Keratinocyte (primary cell): ENCODE data around the gene BBS1.

Experiments used
- CTCF ChIP-seq, 3 experiments: IDR thresholded peaks in 1 of 3; conservative IDR thresholded peaks in 1 of 3; optimal IDR thresholded peaks in 1 of 3; 2 replicates in 2 of 3; 3 replicates in 1 of 3; pipeline versions ENCODE3 to v1.5.1; 2011; ENCODE audit warnings: low read length in 3 of 3, mild to moderate bottlenecking in 3 of 3, moderate library complexity in 2 of 3, control low read depth in 1 of 3, inconsistent platforms in 1 of 3; ENCODE audit not compliant: insufficient read depth in 2 of 3; ENCODE audit errors: extremely low read depth in 1 of 3
- EZH2 ChIP-seq: IDR thresholded peaks from one replicate; pipeline ENCODE4 v1.6.1; 2012; ENCODE audit warnings: inconsistent platforms, mild to moderate bottlenecking, low read length, moderate library complexity

GRCh38 chr11:66484806-66485380 lies 25.5 kb upstream of the BBS1 start:
- TF ChIP-seq CTCF (optimal IDR thresholded peaks at IDR 0.05 in 1 of 3, IDR thresholded peaks at IDR 0.05 in 1 of 3, conservative IDR thresholded peaks at IDR 0.05 in 1 of 3; ENCODE audit: extremely low read depth in 1 of 3, insufficient read depth in 2 of 3, low read length in 3 of 3) (no peak), EZH2 (no peak)
